H9 (cell line): Measurements from ENCODE around the gene PAEP. TPM values are rescaled to one million over a fixed set of nuclear protein-coding genes. Genes with fewer than 3 reads are reported as not detected.

Source experiments
- DNase-seq: peaks from one replicate; pipeline ENCODE4 v3.0.0-alpha.2; 2017
- H2AFZ ChIP-seq: one replicate; pipeline ENCODE4 v1.6.1; 2013; ENCODE audit warnings: mild to moderate bottlenecking, low read length, control low read depth, moderate library complexity
- H2AK5ac ChIP-seq: 2 replicates; pipeline ENCODE4 v1.6.1; 2013; ENCODE audit warnings: low read length, control low read depth, mixed read lengths; ENCODE audit not compliant: insufficient read length
- H2BK120ac ChIP-seq: one replicate; pipeline ENCODE4 v1.6.1; 2013; ENCODE audit warnings: low read depth, mild to moderate bottlenecking, low read length, control low read depth, inconsistent platforms; ENCODE audit not compliant: poor library complexity, severe bottlenecking
- H2BK12ac ChIP-seq: 2 replicates; pipeline ENCODE4 v1.6.1; 2013; ENCODE audit warnings: low read length, control low read depth, mixed read lengths, low read depth; ENCODE audit not compliant: insufficient read length
- H2BK15ac ChIP-seq: 2 replicates; pipeline ENCODE4 v1.6.1; 2013; ENCODE audit warnings: low read depth, low read length, control low read depth
- H2BK20ac ChIP-seq: one replicate; pipeline ENCODE4 v1.6.1; 2013; ENCODE audit warnings: low read depth, mild to moderate bottlenecking, low read length, control low read depth, inconsistent platforms; ENCODE audit not compliant: poor library complexity, severe bottlenecking
- H2BK5ac ChIP-seq: 2 replicates; pipeline ENCODE4 v1.6.1; 2013; ENCODE audit warnings: low read length, control low read depth, mixed read lengths; ENCODE audit not compliant: insufficient read length
- H3K14ac ChIP-seq: 2 replicates; pipeline ENCODE4 v1.6.1; 2013; ENCODE audit warnings: low read length, control low read depth; ENCODE audit not compliant: insufficient read depth
- H3K18ac ChIP-seq: 2 replicates; pipeline ENCODE4 v1.6.1; 2013; ENCODE audit warnings: low read depth, mild to moderate bottlenecking, mixed read lengths, low read length, control low read depth; ENCODE audit not compliant: insufficient read length
- H3K23ac ChIP-seq: 2 replicates; pipeline ENCODE4 v1.6.1; 2013; ENCODE audit warnings: low read length, control low read depth, mixed read lengths, low read depth; ENCODE audit not compliant: insufficient read length
- H3K23me2 ChIP-seq: 2 replicates; pipeline ENCODE4 v1.6.1; 2013; ENCODE audit warnings: low read depth, mild to moderate bottlenecking, mixed read lengths, low read length, control low read depth; ENCODE audit not compliant: insufficient read length, poor library complexity, severe bottlenecking
- H3K27ac ChIP-seq: 2 replicates; pipeline ENCODE4 v1.5.1; 2013; ENCODE audit warnings: low read length, control low read depth, mixed read lengths, low read depth; ENCODE audit not compliant: insufficient read length
- H3K27me3 ChIP-seq: 2 replicates; pipeline ENCODE4 v1.6.1; 2013; ENCODE audit warnings: low read length, control low read depth, inconsistent platforms; ENCODE audit not compliant: insufficient read depth
- H3K4ac ChIP-seq: 2 replicates; pipeline ENCODE4 v1.6.1; 2013; ENCODE audit warnings: low read depth, mild to moderate bottlenecking, control low read depth, inconsistent platforms, low read length, moderate library complexity
- H3K4me1 ChIP-seq: 2 replicates; pipeline ENCODE4 v1.6.1; 2013; ENCODE audit warnings: low read length, control low read depth, inconsistent platforms; ENCODE audit not compliant: insufficient read depth
- H3K4me2 ChIP-seq: 2 replicates; pipeline ENCODE4 v1.6.1; 2013; ENCODE audit warnings: low read length, control low read depth, mixed read lengths; ENCODE audit not compliant: insufficient read length, insufficient read depth
- H3K56ac ChIP-seq: 2 replicates; pipeline ENCODE4 v1.6.1; 2013; ENCODE audit warnings: low read depth, mild to moderate bottlenecking, mixed read lengths, low read length, control low read depth; ENCODE audit not compliant: insufficient read length
- H3K79me1 ChIP-seq: 2 replicates; pipeline ENCODE4 v1.6.1; 2013; ENCODE audit warnings: low read depth, mild to moderate bottlenecking, moderate library complexity, low read length, control low read depth, inconsistent platforms; ENCODE audit not compliant: insufficient read depth, poor library complexity, severe bottlenecking
- H3K79me2 ChIP-seq: 2 replicates; pipeline ENCODE4 v1.6.1; 2013; ENCODE audit warnings: low read length, control low read depth, inconsistent platforms; ENCODE audit not compliant: insufficient read depth
- H3K9ac ChIP-seq: 2 replicates; pipeline ENCODE4 v1.6.1; 2013; ENCODE audit warnings: low read length, control low read depth, mixed read lengths; ENCODE audit not compliant: insufficient read length; ENCODE audit errors: extremely low read depth
- H3K9me3 ChIP-seq: one replicate; pipeline ENCODE4 v1.6.1; 2013; ENCODE audit warnings: low read depth, low read length, inconsistent platforms; ENCODE audit not compliant: control insufficient read depth
- H3T11ph ChIP-seq: one replicate; pipeline ENCODE4 v1.6.1; 2013; ENCODE audit warnings: mild to moderate bottlenecking, low read length, control low read depth, inconsistent platforms
- H4K20me1 ChIP-seq: one replicate; pipeline ENCODE4 v1.6.1; 2013; ENCODE audit not compliant: control insufficient read depth, insufficient read length, insufficient read depth
- H4K5ac ChIP-seq: 2 replicates; pipeline ENCODE4 v1.6.1; 2013; ENCODE audit warnings: low read depth, mild to moderate bottlenecking, mixed read lengths, low read length, control low read depth; ENCODE audit not compliant: insufficient read length
- H4K8ac ChIP-seq: replicated peaks from 2 replicates; pipeline ENCODE4 v1.6.1; 2013; ENCODE audit warnings: low read length, control low read depth, mixed read lengths, low read depth; ENCODE audit not compliant: insufficient read length
- H4K91ac ChIP-seq: 2 replicates; pipeline ENCODE4 v1.6.1; 2013; ENCODE audit warnings: low read depth, mild to moderate bottlenecking, moderate library complexity, mixed read lengths, low read length, control low read depth; ENCODE audit not compliant: insufficient read length
- H3K27ac Mint-ChIP-seq, 3 experiments: 2 replicates in 2 of 3; 3 replicates in 1 of 3; pipeline ENCODE4 v1.8.0; 2020 to 2021; ENCODE audit warnings: mixed read lengths in 3 of 3, mild to moderate bottlenecking in 1 of 3, moderate library complexity in 1 of 3
- H3K27me3 Mint-ChIP-seq: 2 replicates; pipeline ENCODE4 v1.8.0; 2021; ENCODE audit warnings: low read depth, mild to moderate bottlenecking, moderate library complexity, mixed read lengths
- H3K36me3 Mint-ChIP-seq, 3 experiments: 2 replicates in 2 of 3; 3 replicates in 1 of 3; pipeline ENCODE4 v1.8.0; 2020 to 2021; ENCODE audit warnings: low read depth in 3 of 3, mixed read lengths in 3 of 3; ENCODE audit not compliant: insufficient read depth in 1 of 3
- H3K4me1 Mint-ChIP-seq, 2 experiments: 2 replicates each; pipeline ENCODE4 v1.8.0; 2020; ENCODE audit warnings: mixed read lengths in 2 of 2
- H3K4me3 Mint-ChIP-seq, 2 experiments: 2 replicates in 1 of 2; 3 replicates in 1 of 2; pipeline ENCODE4 v1.8.0; 2020 to 2021; ENCODE audit warnings: mild to moderate bottlenecking in 2 of 2, mixed read lengths in 2 of 2, moderate library complexity in 1 of 2
- H3K9me3 Mint-ChIP-seq, 2 experiments: 2 replicates in 1 of 2; 3 replicates in 1 of 2; pipeline ENCODE4 v1.8.0; 2020; ENCODE audit warnings: mild to moderate bottlenecking in 2 of 2, mixed read lengths in 2 of 2, moderate library complexity in 1 of 2
- WGBS: extraction: QIAGEN DNeasy Blood & Tissue Kit; methylation state at CpG from one replicate; pipeline ENCODE4 v1.1.7; 2013; ENCODE audit warnings: missing lambda C conversion rate, low lambda C conversion rate, mixed read lengths; ENCODE audit not compliant: insufficient read length; ENCODE audit errors: extremely low coverage; 5-methylcytosine and 5-hydroxymethylcytosine counted together
- total RNA-seq: library from RNA; stranded (reverse); gene quantifications from 2 replicates; pipeline ENCODE4 v1.2.1, GENCODE V29; 2021
- TF ChIP-seq, protein P1 (sequence below): fragments of 200-600 bp; sonication (generic); conservative IDR thresholded peaks from 3 replicates; pipeline ENCODE4 v1.8.0; 2021; ENCODE audit warnings: antibody characterized with exemption, mild to moderate bottlenecking

Gene PAEP
- total RNA-seq, 1 experiment from 2014 or later = not detected

DNA sequence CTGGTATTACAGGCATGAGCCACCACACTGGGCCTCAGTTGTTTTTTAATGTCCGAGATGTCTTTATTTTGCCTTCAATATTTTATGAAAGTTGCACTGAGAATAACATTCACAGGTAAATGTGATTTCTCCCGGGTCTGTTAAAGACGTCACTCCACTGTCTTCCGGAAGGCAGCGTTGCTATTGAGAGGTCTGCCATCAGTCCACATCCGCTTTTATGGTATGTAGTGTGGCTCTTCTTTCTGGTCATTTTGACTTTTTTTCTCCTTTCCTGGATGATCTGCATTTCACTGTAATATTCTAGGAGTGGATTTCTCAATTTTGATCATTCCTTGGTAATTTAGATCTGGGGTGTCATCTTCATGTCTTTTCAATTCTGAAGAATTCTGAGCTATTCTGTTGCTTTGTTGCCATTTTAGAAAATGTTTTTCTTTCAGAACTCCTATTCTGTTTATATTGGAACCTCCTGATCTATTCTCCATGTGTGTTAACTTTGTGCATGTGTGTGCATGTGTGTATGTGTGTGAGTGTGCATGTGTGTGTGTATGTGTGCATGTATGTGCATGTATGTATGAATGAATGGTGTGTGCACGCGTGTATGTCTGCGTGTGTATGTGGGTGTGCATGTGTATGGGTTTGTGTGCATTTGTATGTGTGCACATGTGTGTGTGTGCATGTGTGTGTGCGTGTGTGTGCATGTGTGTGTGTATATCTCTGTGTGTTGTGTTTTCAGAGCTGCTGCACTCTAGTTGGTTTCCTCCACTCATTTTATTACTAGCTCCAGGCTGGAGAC lies 42.2 kb upstream of the PAEP start:
- Histone ChIP-seq H2BK120ac (no peak overlapping the region), H4K5ac (no peak overlapping the region), H4K20me1 (no peaks in the 10 kb centered on the region), H3K4me2 (no peak overlapping the region), H2BK5ac (no peak overlapping the region), H3K23me2 (no peaks in the 10 kb centered on the region), H3K23ac (no peak overlapping the region), H3K9ac (no peak overlapping the region), H2BK12ac (no peak overlapping the region), H3K27me3 (no peaks in the 10 kb centered on the region), H2BK20ac (no peak overlapping the region), H2AK5ac (no peak overlapping the region), H4K91ac (no peak overlapping the region), H3T11ph (no peak overlapping the region), H3K14ac (no peak overlapping the region), H2AFZ (no peak overlapping the region), H3K79me2 (no peaks in the 10 kb centered on the region), H4K8ac (no peak overlapping the region), H3K4ac (no peak overlapping the region), H3K9me3 (no peaks in the 10 kb centered on the region), H3K27ac (no peak overlapping the region), H2BK15ac (no peak overlapping the region), H3K18ac (no peak overlapping the region), H3K4me1 (no peaks in the 10 kb centered on the region; the same call in 1 of the 2 replicates), H3K79me1 (no peaks in the 10 kb centered on the region), H3K56ac (no peak overlapping the region)
- H3K4me3 Mint-ChIP-seq = no peak overlapping the region
- WGBS = no CpG with 5 or more reads among the region's 10 CpGs
- DNase-seq = no peak
- H3K9me3 Mint-ChIP-seq = peaks cover 0 to 5% of the 10 kb centered on the region in 2 experiments; a peak in 2 of 5 replicates
- H3K36me3 Mint-ChIP-seq = no peaks in the 10 kb centered on the region
- TF ChIP-seq, protein P1, sequence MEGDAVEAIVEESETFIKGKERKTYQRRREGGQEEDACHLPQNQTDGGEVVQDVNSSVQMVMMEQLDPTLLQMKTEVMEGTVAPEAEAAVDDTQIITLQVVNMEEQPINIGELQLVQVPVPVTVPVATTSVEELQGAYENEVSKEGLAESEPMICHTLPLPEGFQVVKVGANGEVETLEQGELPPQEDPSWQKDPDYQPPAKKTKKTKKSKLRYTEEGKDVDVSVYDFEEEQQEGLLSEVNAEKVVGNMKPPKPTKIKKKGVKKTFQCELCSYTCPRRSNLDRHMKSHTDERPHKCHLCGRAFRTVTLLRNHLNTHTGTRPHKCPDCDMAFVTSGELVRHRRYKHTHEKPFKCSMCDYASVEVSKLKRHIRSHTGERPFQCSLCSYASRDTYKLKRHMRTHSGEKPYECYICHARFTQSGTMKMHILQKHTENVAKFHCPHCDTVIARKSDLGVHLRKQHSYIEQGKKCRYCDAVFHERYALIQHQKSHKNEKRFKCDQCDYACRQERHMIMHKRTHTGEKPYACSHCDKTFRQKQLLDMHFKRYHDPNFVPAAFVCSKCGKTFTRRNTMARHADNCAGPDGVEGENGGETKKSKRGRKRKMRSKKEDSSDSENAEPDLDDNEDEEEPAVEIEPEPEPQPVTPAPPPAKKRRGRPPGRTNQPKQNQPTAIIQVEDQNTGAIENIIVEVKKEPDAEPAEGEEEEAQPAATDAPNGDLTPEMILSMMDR = no peak
- peaks cover 2% of the 10 kb centered on the region; the same call in 1 of the 2 replicates for H3K27me3 Mint-ChIP-seq
- H3K4me1 Mint-ChIP-seq = peaks cover 2 to 5% of the 10 kb centered on the region in 2 experiments; a peak in 1 of 4 replicates
- no peak overlapping the region for H3K27ac Mint-ChIP-seq
